Mesodermal cell (in vitro differentiated cells): ENCODE measurements around the gene TMEM141.
"Not testable (repeated sequence)": the region's sequence is repeated elsewhere in the genome, so short reads cannot be mapped to it uniquely, and the experiment has no call there.

Experiments used
- H3K27ac ChIP-seq: 2 replicates; pipeline ENCODE4 v1.7.0; 2013; ENCODE audit warnings: mild to moderate bottlenecking, low read depth, low read length, moderate library complexity; ENCODE audit not compliant: severe bottlenecking
- H3K36me3 ChIP-seq: 2 replicates; pipeline ENCODE4 v1.7.1; 2013; ENCODE audit warnings: mild to moderate bottlenecking, low read length, moderate library complexity; ENCODE audit not compliant: control insufficient read depth, insufficient read depth
- H3K4me1 ChIP-seq: one replicate; pipeline ENCODE4 v1.7.1; 2013; ENCODE audit warnings: mild to moderate bottlenecking, low read length; ENCODE audit not compliant: insufficient read depth, control insufficient read depth, poor library complexity, severe bottlenecking
- H3K4me3 ChIP-seq: 2 replicates; pipeline ENCODE4 v1.7.0; 2013; ENCODE audit warnings: low read length, control low read depth, mild to moderate bottlenecking; ENCODE audit not compliant: insufficient read depth, poor library complexity, severe bottlenecking; ENCODE audit errors: extremely low read depth
- H3K9me3 ChIP-seq: 2 replicates; pipeline ENCODE4 v1.7.1; 2013; ENCODE audit warnings: mild to moderate bottlenecking, low read length, moderate library complexity; ENCODE audit not compliant: control insufficient read depth
- WGBS, 2 experiments: methylation state at CpG; one replicate each; pipeline ENCODE4 v1.1.5; 2013; ENCODE audit warnings: missing lambda C conversion rate in 2 of 2; ENCODE audit not compliant: insufficient coverage in 2 of 2; 5-methylcytosine and 5-hydroxymethylcytosine counted together

Gene TMEM141

GRCh38 chr9:136788644-136789522, 2.3 kb upstream of the TMEM141 start:
- H3K9me3 ChIP-seq = not testable (repeated sequence)
- H3K27ac ChIP-seq = peak overlapping the region; percentile 95
- WGBS, 2 experiments = 88 to 94% methylated on average over 16 of the region's 27 CpGs

GRCh38 chr9:136789523-136789937, 1.6 kb upstream of the TMEM141 start:
- Histone ChIP-seq H3K27ac (peak overlapping the region; percentile 95), H3K9me3 (no peaks in the 10 kb centered on the region), H3K4me3 (no peak overlapping the region), H3K4me1 (peaks cover 45% of the 10 kb centered on the region), H3K36me3 (peaks cover 23% of the 10 kb centered on the region)
- WGBS, 2 experiments = 100% methylated on average over 1 of the region's 3 CpGs; no CpG with 5 or more reads in 1 of the 2 experiments

More at GRCh38 chr9:136788644-136789522, 2.3 kb upstream of the TMEM141 start:
- Histone ChIP-seq H3K36me3 (peaks cover 18% of the 10 kb centered on the region), H3K4me1 (peaks cover 42% of the 10 kb centered on the region)
- not testable (repeated sequence) for H3K4me3 ChIP-seq

GRCh38 chr9:136791516-136792276, 552 bp downstream of the TMEM141 start:
- Histone ChIP-seq H3K9me3 (no peaks in the 10 kb centered on the region), H3K27ac (peak overlapping the region; percentile 66), H3K36me3 (peaks cover 23% of the 10 kb centered on the region), H3K4me3 (peak overlapping the region; percentile 93), H3K4me1 (peaks cover 50% of the 10 kb centered on the region)
- WGBS, 2 experiments = 16 to 17% methylated on average over 23 to 26 of the region's 29 CpGs

- no peak overlapping the region for H3K27ac ChIP-seq
- peak overlapping the region; percentile 93 for H3K4me3 ChIP-seq
- WGBS, 2 experiments = 92 to 96% methylated on average over 11 to 13 of the region's 15 CpGs
- H3K4me1 ChIP-seq = peaks cover 55% of the 10 kb centered on the region
- H3K36me3 ChIP-seq = peaks cover 23% of the 10 kb centered on the region
- no peaks in the 10 kb centered on the region for H3K9me3 ChIP-seq
These were observed 1.4 kb downstream of the TMEM141 start for GRCh38 chr9:136792321-136793085.

DNA sequence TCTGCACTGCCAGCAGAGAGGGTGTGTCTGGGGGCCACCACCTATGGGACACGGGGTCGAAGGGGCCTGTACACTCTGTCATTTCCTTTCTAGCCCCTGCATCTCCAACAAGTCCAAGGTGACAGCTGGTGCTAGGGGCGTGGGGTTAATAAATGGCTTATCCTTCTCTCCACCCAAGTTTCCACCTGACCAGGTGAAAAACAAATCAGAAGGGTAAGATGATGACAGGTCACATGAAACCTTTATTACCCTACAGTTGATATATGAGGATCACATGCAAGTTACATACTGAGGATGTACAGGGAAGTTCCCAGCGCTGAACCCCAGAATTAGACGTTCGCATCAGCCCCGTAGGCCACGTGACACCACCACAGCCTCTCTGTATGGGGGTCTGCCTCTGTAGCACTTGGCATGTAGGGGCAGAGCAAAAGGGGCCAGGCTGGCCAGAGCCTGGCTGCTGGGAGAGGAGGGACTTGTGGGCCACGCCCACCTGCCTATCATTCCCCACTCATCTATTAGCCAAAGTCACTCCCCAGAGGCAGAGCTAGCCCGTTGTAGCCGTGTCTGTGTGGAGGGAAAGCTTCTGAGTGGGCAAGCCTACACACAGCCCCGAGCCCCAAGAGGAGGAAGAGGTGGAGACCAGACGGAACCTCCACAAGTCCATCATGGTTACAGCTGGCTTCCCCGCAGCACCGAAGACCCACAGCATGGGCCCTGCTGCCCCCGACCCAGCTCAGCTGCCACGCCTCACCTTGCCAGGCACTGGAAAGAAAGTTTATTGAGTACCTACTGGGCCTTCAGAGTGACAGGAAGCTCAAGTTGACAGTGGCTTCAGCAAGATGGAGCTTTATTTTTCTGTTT, 2.2 kb downstream of the TMEM141 start:
- 86 to 88% methylated on average over 12 to 13 of the region's 17 CpGs for WGBS, 2 experiments
- Histone ChIP-seq H3K27ac (peak overlapping the region; percentile 3), H3K4me1 (peaks cover 54% of the 10 kb centered on the region), H3K4me3 (no peak overlapping the region), H3K36me3 (peaks cover 23% of the 10 kb centered on the region), H3K9me3 (no peaks in the 10 kb centered on the region)

DNA sequence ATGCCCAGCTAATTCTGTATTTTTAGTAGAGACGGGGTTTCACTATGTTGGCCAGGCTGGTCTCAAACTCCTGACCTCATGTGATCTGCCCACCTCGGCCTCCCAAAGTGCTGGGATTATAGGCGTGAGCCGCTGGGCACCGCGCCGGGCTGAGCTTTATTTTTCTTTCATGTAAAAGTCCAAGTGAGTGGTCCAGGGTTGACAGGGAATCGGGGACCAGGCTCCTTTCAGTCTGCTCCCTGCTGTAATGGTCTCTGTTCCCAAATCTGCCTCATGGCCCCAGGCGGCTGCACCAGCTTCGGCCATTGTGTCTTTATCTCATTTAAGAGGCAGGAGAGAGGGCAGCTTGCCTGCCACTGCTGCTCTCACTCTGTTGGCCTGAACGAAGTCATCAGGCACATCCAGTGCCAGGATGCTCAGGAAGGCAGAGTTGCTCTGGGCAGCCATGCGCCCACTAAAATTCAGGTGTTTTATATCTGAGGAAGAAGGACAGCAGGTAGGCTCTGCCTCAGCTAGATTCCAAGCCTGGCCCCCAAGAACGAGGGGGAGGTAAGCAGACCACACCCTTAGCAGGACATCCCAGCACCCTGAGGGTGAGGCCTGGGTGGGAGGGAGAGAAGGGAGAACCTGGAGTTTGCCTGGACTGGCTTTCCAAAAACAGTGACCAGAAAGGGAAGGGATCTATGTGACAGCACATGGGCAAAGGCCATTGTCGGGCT, 3.3 kb downstream of the TMEM141 start:
- peaks cover 23% of the 10 kb centered on the region for H3K36me3 ChIP-seq
- peaks cover 46% of the 10 kb centered on the region for H3K4me1 ChIP-seq
- no peak overlapping the region for H3K4me3 ChIP-seq
- H3K9me3 ChIP-seq = no peaks in the 10 kb centered on the region
- peak overlapping the region; percentile 69 for H3K27ac ChIP-seq
- WGBS, 2 experiments = 94 to 99% methylated on average over 12 to 14 of the region's 14 CpGs

DNA sequence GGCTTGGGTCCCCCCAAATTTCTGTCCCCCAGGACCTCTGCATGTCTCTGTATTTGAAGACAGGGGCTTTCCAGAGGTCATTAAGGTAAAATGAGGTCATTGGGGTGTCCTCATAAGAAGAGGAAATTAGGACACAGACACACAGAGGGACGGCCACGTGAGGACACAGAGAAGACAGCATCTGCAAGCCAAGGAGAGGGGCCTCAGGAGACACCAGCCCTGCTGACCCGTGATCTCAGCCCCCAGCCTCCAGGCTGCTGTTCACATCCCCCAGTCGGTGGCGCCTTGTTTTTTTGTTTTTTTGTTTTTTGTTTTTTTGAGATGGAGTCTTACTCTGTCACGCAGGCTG, 3.8 kb downstream of the TMEM141 start:
- peaks cover 40% of the 10 kb centered on the region for H3K4me1 ChIP-seq
- H3K9me3 ChIP-seq = no peaks in the 10 kb centered on the region
- H3K36me3 ChIP-seq = peaks cover 23% of the 10 kb centered on the region
- 88 to 90% methylated on average over 3 to 6 of the region's 6 CpGs for WGBS, 2 experiments
- peak overlapping the region; percentile 69 for H3K27ac ChIP-seq
- H3K4me3 ChIP-seq = no peak overlapping the region

DNA sequence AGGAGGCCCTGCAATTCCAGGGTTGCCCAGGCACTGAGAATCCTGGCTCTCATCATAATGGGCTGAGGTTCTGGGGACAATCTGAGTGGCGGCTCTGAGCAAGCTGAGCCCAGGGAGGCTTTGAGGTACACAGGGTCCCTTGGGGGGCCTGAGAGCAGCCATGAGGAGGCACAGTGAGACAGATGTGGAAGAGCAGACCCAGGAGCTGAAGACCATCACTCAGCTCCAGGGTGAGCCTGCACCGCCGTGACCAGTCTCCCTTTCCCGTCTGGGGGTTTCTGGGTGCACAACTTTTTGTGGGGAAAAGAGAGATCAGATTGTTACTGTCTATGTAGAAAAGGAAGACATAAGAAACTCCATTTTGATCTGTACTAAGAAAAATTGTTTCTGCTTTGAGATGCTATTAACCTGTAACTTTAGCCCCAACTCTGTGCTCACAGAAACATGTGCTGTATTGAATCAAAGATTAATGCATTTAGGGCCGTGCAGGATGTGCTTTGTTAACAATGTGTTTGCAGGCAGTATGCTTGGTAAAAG, 5.2 kb downstream of the TMEM141 start, which contains the start of gene CCDC183:
TSS of gene CCDC183 (plus strand) at position 101 of the 537 bp plus-strand sequence. CDS start at position 161, 60 bp downstream.
- Histone ChIP-seq H3K36me3 (peaks cover 23% of the 10 kb centered on the region), H3K9me3 (no peaks in the 10 kb centered on the region), H3K4me1 (peaks cover 41% of the 10 kb centered on the region), H3K27ac (peak within 1 kb of the TSS; percentile 94), H3K4me3 (peak within 1 kb of the TSS; percentile 3)
- WGBS, 2 experiments = 62 to 88% methylated on average over 3 to 4 of the region's 5 CpGs

- Histone ChIP-seq H3K36me3 (peaks cover 23% of the 10 kb centered on the region), H3K27ac (peak overlapping the region; percentile 94)
- 22 to 45% methylated on average over 4 to 5 of the region's 10 CpGs for WGBS, 2 experiments
These were observed 5.7 kb downstream of the TMEM141 start for GRCh38 chr9:136796775-136797347.

More at GRCh38 chr9:136796775-136797347, 5.7 kb downstream of the TMEM141 start:
- H3K4me3 ChIP-seq, H3K9me3 ChIP-seq: not testable (repeated sequence)
- H3K4me1 ChIP-seq = peaks cover 41% of the 10 kb centered on the region
